Muscle layer of colon (tissue), 2 donors: Measurements from ENCODE around the gene S100A13.
"Not testable (repeated sequence)": the region's sequence is repeated elsewhere in the genome, so short reads cannot be mapped to it uniquely, and the experiment has no call there.

ENCODE experiments used
- H3K27ac ChIP-seq: one replicate; pipeline ENCODE4 v1.7.0; 2013; ENCODE audit warnings: low read depth, mild to moderate bottlenecking, low read length, moderate library complexity
- H3K27me3 ChIP-seq, 2 donors: one replicate each; pipeline ENCODE4 v1.7.0; 2013; ENCODE audit warnings: low read length in 2 of 2, mild to moderate bottlenecking in 2 of 2; ENCODE audit not compliant: insufficient read depth in 2 of 2, control insufficient read depth in 1 of 2
- H3K36me3 ChIP-seq: one replicate; pipeline ENCODE4 v1.7.0; 2013; ENCODE audit warnings: mild to moderate bottlenecking, low read length; ENCODE audit not compliant: insufficient read depth
- H3K4me1 ChIP-seq: one replicate; pipeline ENCODE4 v1.7.0; 2013; ENCODE audit warnings: mild to moderate bottlenecking, low read length; ENCODE audit not compliant: insufficient read depth
- H3K4me3 ChIP-seq, 2 donors: one replicate each; pipeline ENCODE4 v1.7.0; 2013; ENCODE audit warnings: low read length in 2 of 2, low read depth in 1 of 2, mild to moderate bottlenecking in 1 of 2, moderate library complexity in 1 of 2
- H3K9ac ChIP-seq: one replicate; pipeline ENCODE4 v1.7.0; 2013; ENCODE audit warnings: low read length
- H3K9me3 ChIP-seq: one replicate; pipeline ENCODE4 v1.7.0; 2013; ENCODE audit warnings: mild to moderate bottlenecking, low read length
- donor health status: abdominal sarcoma.
- donor health status: Adenocarcinoma of cecum.

S100A13 gene

GRCh38 chr1:153592748-153593147 lies 34.6 kb downstream of the S100A13 start:
- no peaks in the 10 kb centered on the region for H3K27me3 ChIP-seq
- H3K4me3 ChIP-seq = no peak overlapping the region
- no peak overlapping the region for H3K27ac ChIP-seq
- no peaks in the 10 kb centered on the region for H3K4me1 ChIP-seq
- no peaks in the 10 kb centered on the region for H3K36me3 ChIP-seq
- no peak overlapping the region for H3K9ac ChIP-seq
- no peaks in the 10 kb centered on the region for H3K9me3 ChIP-seq

GRCh38 chr1:153588482-153588881 lies 38.8 kb downstream of the S100A13 start:
- H3K4me1 ChIP-seq = no peaks in the 10 kb centered on the region
- no peak overlapping the region for H3K9ac ChIP-seq
- H3K36me3 ChIP-seq = no peaks in the 10 kb centered on the region
- no peak overlapping the region for H3K4me3 ChIP-seq
- no peaks in the 10 kb centered on the region for H3K27me3 ChIP-seq
- H3K27ac ChIP-seq = no peak overlapping the region
- H3K9me3 ChIP-seq = no peaks in the 10 kb centered on the region

GRCh38 chr1:153588033-153588432 lies 39.3 kb downstream of the S100A13 start:
- H3K27ac ChIP-seq, H3K9me3 ChIP-seq, H3K9ac ChIP-seq, H3K4me1 ChIP-seq, H3K4me3 ChIP-seq, H3K36me3 ChIP-seq, H3K27me3 ChIP-seq: not testable (repeated sequence)

- Histone ChIP-seq H3K4me1 (no peaks in the 10 kb centered on the region), H3K9ac (no peak overlapping the region), H3K9me3 (no peaks in the 10 kb centered on the region), H3K4me3 (no peak overlapping the region), H3K27ac (no peak overlapping the region), H3K27me3 (no peaks in the 10 kb centered on the region), H3K36me3 (no peaks in the 10 kb centered on the region)
These were observed 40.0 kb downstream of the S100A13 start for GRCh38 chr1:153587314-153587713.

GRCh38 chr1:153586347-153586746 lies 41.0 kb downstream of the S100A13 start:
- no peaks in the 10 kb centered on the region for H3K27me3 ChIP-seq
- H3K9me3 ChIP-seq = no peaks in the 10 kb centered on the region
- no peak overlapping the region for H3K4me3 ChIP-seq
- H3K36me3 ChIP-seq = no peaks in the 10 kb centered on the region
- no peaks in the 10 kb centered on the region for H3K4me1 ChIP-seq
- H3K9ac ChIP-seq = no peak overlapping the region
- no peak overlapping the region for H3K27ac ChIP-seq

GRCh38 chr1:153585006-153585405 lies 42.3 kb downstream of the S100A13 start:
- no peaks in the 10 kb centered on the region for H3K4me1 ChIP-seq
- H3K9ac ChIP-seq = no peak overlapping the region
- no peak overlapping the region for H3K4me3 ChIP-seq
- no peaks in the 10 kb centered on the region for H3K27me3 ChIP-seq
- H3K27ac ChIP-seq = no peak overlapping the region
- H3K36me3 ChIP-seq = no peaks in the 10 kb centered on the region
- no peaks in the 10 kb centered on the region for H3K9me3 ChIP-seq

GRCh38 chr1:153583976-153584375 lies 43.3 kb downstream of the S100A13 start:
- Histone ChIP-seq H3K27ac (no peak overlapping the region), H3K9me3 (no peaks in the 10 kb centered on the region), H3K36me3 (no peaks in the 10 kb centered on the region), H3K27me3 (no peaks in the 10 kb centered on the region), H3K9ac (no peak overlapping the region), H3K4me3 (no peak overlapping the region), H3K4me1 (no peaks in the 10 kb centered on the region)

GRCh38 chr1:153583514-153583913 lies 43.8 kb downstream of the S100A13 start:
- not testable (repeated sequence) for H3K36me3 ChIP-seq, H3K27ac ChIP-seq, H3K9me3 ChIP-seq, H3K9ac ChIP-seq, H3K4me1 ChIP-seq, H3K27me3 ChIP-seq, H3K4me3 ChIP-seq

- H3K9me3 ChIP-seq, H3K27ac ChIP-seq, H3K27me3 ChIP-seq, H3K36me3 ChIP-seq, H3K4me3 ChIP-seq, H3K4me1 ChIP-seq, H3K9ac ChIP-seq: not testable (repeated sequence)
These were observed 44.5 kb downstream of the S100A13 start for GRCh38 chr1:153582836-153583235.

- Histone ChIP-seq H3K4me1 (no peaks in the 10 kb centered on the region), H3K4me3 (no peak overlapping the region), H3K27ac (no peak overlapping the region), H3K9me3 (no peaks in the 10 kb centered on the region), H3K9ac (no peak overlapping the region), H3K27me3 (no peaks in the 10 kb centered on the region), H3K36me3 (no peaks in the 10 kb centered on the region)
These were observed 48.4 kb downstream of the S100A13 start for GRCh38 chr1:153578936-153579335.

- Histone ChIP-seq H3K27ac (no peak overlapping the region), H3K36me3 (no peaks in the 10 kb centered on the region), H3K27me3 (no peaks in the 10 kb centered on the region), H3K9ac (no peak overlapping the region), H3K4me3 (no peak overlapping the region), H3K9me3 (no peaks in the 10 kb centered on the region), H3K4me1 (no peaks in the 10 kb centered on the region)
These were observed 48.8 kb downstream of the S100A13 start for GRCh38 chr1:153578490-153578889.

GRCh38 chr1:153577624-153578051 lies 49.7 kb downstream of the S100A13 start:
- Histone ChIP-seq H3K9me3 (no peaks in the 10 kb centered on the region), H3K4me1 (peaks cover 5% of the 10 kb centered on the region), H3K4me3 (no peak overlapping the region), H3K27ac (no peak overlapping the region), H3K36me3 (no peaks in the 10 kb centered on the region), H3K27me3 (no peaks in the 10 kb centered on the region), H3K9ac (no peak overlapping the region)
